GM12878 (cell line): Measurements from ENCODE around the gene POLR1D. TPM values are rescaled to one million over a fixed set of nuclear protein-coding genes. Genes with fewer than 3 reads are reported as not detected.

Source experiments
- ATAC-seq: fragments of 200-7000 bp; cut with Tn5 transposase; 3 replicates; pipeline ENCODE4 v1.9.1; 2020; ENCODE audit warnings: mild to moderate bottlenecking, moderate library complexity
- BruUV-seq: library from RNA; stranded (reverse); fragments of 400-500 nt; replicated peaks from 2 replicates; lab custom pipeline; 2021; lab: Mats Ljungman, UMichigan
- CTCF ChIA-PET: fragments of 300-600 bp; sonication (Branson Sonifier 250); formaldehyde crosslinking; extraction: SDS; loops from one replicate; lab custom pipeline; 2021; ENCODE audit warnings: inconsistent platforms; lab: Yijun Ruan, JAX
- POLR2A ChIA-PET: fragments of 350-600 bp; formaldehyde crosslinking; extraction: SDS; loops from one replicate; lab custom pipeline; 2021; ENCODE audit warnings: inconsistent platforms; lab: Charles Lee
- RAD21 ChIA-PET: fragments of 300-600 bp; sonication (Branson Sonifier 250); formaldehyde crosslinking; loops from one replicate; lab custom pipeline; 2023; ENCODE audit warnings: antibody characterized with exemption; ENCODE audit not compliant: unreplicated experiment; lab: Charles Lee
- SMC1A ChIA-PET: fragments of 300-600 bp; sonication (Branson Sonifier 250); formaldehyde crosslinking; loops from one replicate; lab custom pipeline; 2023; ENCODE audit not compliant: unreplicated experiment, uncharacterized antibody; lab: Charles Lee
- DNase-seq: peaks from one replicate; pipeline ENCODE4 v3.0.0-alpha.2; 2011; ENCODE audit warnings: low read depth, low spot score
- FAIRE-seq: peaks from 3 replicates; lab custom pipeline; 2011; peaks lifted over from hg19 to GRCh38; lab: Jason Lieb, UNC
- H2AFZ ChIP-seq: 2 replicates; pipeline ENCODE4 v1.6.0; 2011; ENCODE audit warnings: low read depth, low read length, control low read depth; ENCODE audit not compliant: control insufficient read depth
- H3K27ac ChIP-seq: 2 replicates; pipeline ENCODE4 v1.5.1; 2011; ENCODE audit warnings: control low read depth; ENCODE audit not compliant: control insufficient read depth, insufficient read depth
- H3K27me3 ChIP-seq, 2 experiments: replicated peaks in 1 of 2; 2 replicates each; pipeline versions ENCODE4 v1.6.0 to v1.6.1; 2011; ENCODE audit warnings: low read length in 1 of 2; ENCODE audit not compliant: control insufficient read depth in 2 of 2, insufficient read depth in 2 of 2
- H3K36me3 ChIP-seq, 2 experiments: 2 replicates each; pipeline ENCODE4 v1.5.1; 2011; ENCODE audit warnings: low read length in 1 of 2; ENCODE audit not compliant: control insufficient read depth in 2 of 2, insufficient read depth in 2 of 2
- H3K4me1 ChIP-seq: 2 replicates; pipeline ENCODE4 v1.6.1; 2011; ENCODE audit warnings: mild to moderate bottlenecking, low read length, moderate library complexity, mixed read lengths; ENCODE audit not compliant: control insufficient read depth, insufficient read depth
- H3K4me2 ChIP-seq: 2 replicates; pipeline ENCODE4 v1.6.0; 2011; ENCODE audit warnings: control low read depth; ENCODE audit not compliant: control insufficient read depth, insufficient read depth
- H3K4me3 ChIP-seq: fragments of 200-600 bp; sonication (generic); 2 replicates; pipeline ENCODE4 v1.5.1; 2016
- H3K79me2 ChIP-seq: 2 replicates; pipeline ENCODE4 v1.6.0; 2011; ENCODE audit warnings: low read length; ENCODE audit not compliant: control insufficient read depth, insufficient read depth
- H3K9ac ChIP-seq: 2 replicates; pipeline ENCODE4 v1.8.0; 2011; ENCODE audit warnings: low read length, control low read depth, mixed read lengths; ENCODE audit not compliant: control insufficient read depth, insufficient read depth
- H3K9me3 ChIP-seq: replicated peaks from 3 replicates; pipeline ENCODE4 v1.5.1; 2011; ENCODE audit warnings: mild to moderate bottlenecking, low read length; ENCODE audit not compliant: control insufficient read depth, insufficient read depth
- H4K20me1 ChIP-seq: 2 replicates; pipeline ENCODE4 v1.6.0; 2011; ENCODE audit not compliant: control insufficient read depth, insufficient read depth
- BMI1 ChIP-seq: fragments of 450-650 bp; IDR thresholded peaks from 2 replicates; pipeline ENCODE4 v1.6.1; 2016; ENCODE audit warnings: mild to moderate bottlenecking, moderate library complexity, borderline replicate concordance
- CREB1 ChIP-seq: IDR thresholded peaks from 2 replicates; pipeline ENCODE4 v1.6.1; 2012; ENCODE audit warnings: low read depth, mild to moderate bottlenecking, inconsistent platforms
- GABPA ChIP-seq: IDR thresholded peaks from 2 replicates; pipeline ENCODE4 v1.6.1; 2014; ENCODE audit warnings: antibody characterized with exemption, low read depth, mild to moderate bottlenecking, inconsistent platforms
- IKZF2 ChIP-seq, 2 experiments: fragments of 450-650 bp; IDR thresholded peaks; 2 replicates each; pipeline ENCODE4 v1.6.1; 2017; ENCODE audit warnings: mild to moderate bottlenecking in 2 of 2, moderate library complexity in 2 of 2
- IRF3 ChIP-seq: fragments of 450-650 bp; IDR thresholded peaks from 2 replicates; pipeline ENCODE4 v1.6.1; 2014; ENCODE audit warnings: mild to moderate bottlenecking
- KDM1A ChIP-seq: fragments of 200-600 bp; sonication (generic); IDR thresholded peaks from 2 replicates; pipeline ENCODE4 v1.6.1; 2016; ENCODE audit warnings: borderline replicate concordance
- KLF5 ChIP-seq: fragments of 450-650 bp; IDR thresholded peaks from 2 replicates; pipeline ENCODE4 v1.6.1; 2014; ENCODE audit warnings: mild to moderate bottlenecking; ENCODE audit not compliant: partially characterized antibody
- LARP7 ChIP-seq: fragments of 450-650 bp; IDR thresholded peaks from 2 replicates; pipeline ENCODE4 v1.6.1; 2017; ENCODE audit warnings: mild to moderate bottlenecking
- MYC ChIP-seq: IDR thresholded peaks from 2 replicates; pipeline ENCODE4 v1.6.1; 2011; ENCODE audit warnings: mild to moderate bottlenecking, low read length, moderate library complexity, inconsistent platforms; ENCODE audit not compliant: insufficient read depth, insufficient replicate concordance, insufficient read length, severe bottlenecking
- NR2C1 ChIP-seq: fragments of 450-650 bp; IDR thresholded peaks from 2 replicates; pipeline ENCODE4 v1.6.1; 2017; ENCODE audit warnings: antibody characterized with exemption, mild to moderate bottlenecking, moderate library complexity
- PML ChIP-seq: IDR thresholded peaks from 2 replicates; pipeline ENCODE4 v1.6.1; 2012; ENCODE audit warnings: low read length, inconsistent platforms
- POLR2AphosphoS5 ChIP-seq: IDR thresholded peaks from 2 replicates; pipeline ENCODE4 v1.6.1; 2011; ENCODE audit warnings: mild to moderate bottlenecking, low read length, inconsistent platforms
- SPI1 ChIP-seq: IDR thresholded peaks from 2 replicates; pipeline ENCODE4 v1.6.1; 2011; ENCODE audit warnings: low read depth, mild to moderate bottlenecking, low read length, moderate library complexity, borderline replicate concordance; ENCODE audit not compliant: insufficient read depth
- SREBF2 ChIP-seq: IDR thresholded peaks from 2 replicates; pipeline ENCODE4 v1.6.1; 2012; ENCODE audit warnings: mild to moderate bottlenecking, low read length
- SRF ChIP-seq, 2 experiments: IDR thresholded peaks; 2 replicates each; pipeline ENCODE4 v1.6.1; 2011; ENCODE audit warnings: low read depth in 2 of 2, low read length in 2 of 2, mild to moderate bottlenecking in 1 of 2, moderate library complexity in 1 of 2
- TBL1XR1 ChIP-seq: IDR thresholded peaks from 2 replicates; pipeline ENCODE4 v1.6.1; 2012; ENCODE audit warnings: low read depth, low read length, improper control_type of control experiment
- USF2 ChIP-seq: IDR thresholded peaks from 2 replicates; pipeline ENCODE4 v1.6.1; 2011; ENCODE audit warnings: low read depth, low read length, improper control_type of control experiment, borderline replicate concordance
- ZNF592 ChIP-seq: fragments of 450-650 bp; IDR thresholded peaks from 2 replicates; pipeline ENCODE4 v1.6.1; 2017; ENCODE audit warnings: mild to moderate bottlenecking, moderate library complexity
- ZSCAN29 ChIP-seq: fragments of 450-650 bp; IDR thresholded peaks from 2 replicates; pipeline ENCODE4 v1.6.1; 2017; ENCODE audit warnings: mild to moderate bottlenecking, moderate library complexity
- WGBS: methylation state at CpG from one replicate; pipeline ENCODE4 v1.1.6; 2016; ENCODE audit warnings: low lambda C conversion rate; ENCODE audit not compliant: insufficient replicate concordance, insufficient coverage; ENCODE audit errors: missing lambda C conversion rate; 5-methylcytosine and 5-hydroxymethylcytosine counted together
- in situ Hi-C: fragments of 300-500 bp; cut with MboI; formaldehyde crosslinking; loops from 9 replicates; pipeline ENCODE4 v1.14.3; 2018; ENCODE audit warnings: mixed read lengths
- intact Hi-C: fragments of 100-400 bp; cut with micrococcal nuclease; formaldehyde crosslinking; loops from one replicate; pipeline ENCODE4 v1.14.2; 2022; ENCODE audit not compliant: unreplicated experiment
- polyA plus RNA-seq, 11 experiments: library from polyadenylated mRNA; depleted of rRNA in 4 of 11; unstranded in 6 of 11; stranded (reverse) in 5 of 11; fragments of >200 nt; fragmentation: Nextera tagmentation in 4 of 11; fragmentation: Illumina TruSeq in 1 of 11; extraction: Ambion mirVana in 4 of 11; extraction: Trizol in 1 of 11; gene quantifications; 1 replicate in 1 of 11; 2 replicates in 10 of 11; pipeline versions ENCODE4 v1.2.1 to v1.2.3, GENCODE V29; 2011 to 2016; ENCODE audit warnings: inconsistent platforms in 2 of 11, missing spikeins in 2 of 11, low read depth in 1 of 11
- total RNA-seq, 4 experiments: library from RNA; depleted of rRNA in 3 of 4; stranded (reverse); fragments of >200 nt in 3 of 4; fragmentation: Illumina TruSeq in 1 of 4; extraction: Trizol in 1 of 4; gene quantifications; 2 replicates each; pipeline versions ENCODE4 v1.2.1 to v1.2.3, GENCODE V29; 2013 to 2021

Gene POLR1D
- total and polyA plus RNA-seq, 10 of the 15 experiments (the other 5 are each of a cell fraction or from before 2014, with no cell fraction given) = 119 to 223 (median 160) TPM

- peaks cover 3% of the 10 kb centered on the region; the same call in 1 of the 2 replicates for H4K20me1 ChIP-seq
- no peaks in the 10 kb centered on the region for H3K4me1 ChIP-seq
- no peaks in the 10 kb centered on the region for H3K9me3 ChIP-seq
- WGBS = 95% methylated on average over 1 of the region's 1 CpG
- no peak overlapping the region for H3K4me3 ChIP-seq
- ATAC-seq (no peak), FAIRE-seq (no peak)
- no peak overlapping the region for H2AFZ ChIP-seq
- H3K9ac ChIP-seq = no peak overlapping the region
- peaks cover 22% of the 10 kb centered on the region for H3K79me2 ChIP-seq
- no peak overlapping the region for H3K27ac ChIP-seq
- no peak overlapping the region for H3K4me2 ChIP-seq
- ChIA-PET CTCF (interaction anchor here (1.4 to 1.5 kb wide), 2 partner anchors 11 to 31 kb away, joined by 4 read pairs; no protein-coding TSS in a partner anchor), SMC1A (interaction anchor here (0.6 to 1.2 kb wide), 4 partner anchors 10 to 32 kb away, joined by 3 to 6 read pairs (median 3); partner anchors contain the start of gene POLR1D), POLR2A (no interaction called here), RAD21 (no interaction called here)
- intact Hi-C loops = no loop called here
- H3K27me3 ChIP-seq = no peaks in the 10 kb centered on the region
- TF ChIP-seq ZSCAN29 (no peak), CREB1 (no peak), GABPA (no peak), IKZF2 (IDR thresholded peaks at IDR 0.05) (no peak), SPI1 (no peak), SRF (IDR thresholded peaks at IDR 0.05; ENCODE audit: low read depth in 2 of 2, low read length in 2 of 2) (no peak), PML (no peak), KLF5 (no peak), BMI1 (no peak), USF2 (no peak), SREBF2 (no peak), POLR2AphosphoS5 (no peak), MYC (no peak), IRF3 (no peak), NR2C1 (no peak), KDM1A (no peak), LARP7 (no peak), ZNF592 (no peak), TBL1XR1 (no peak)
- TF ChIP-seq, all 136 proteins: peak for 0
- peaks cover 0 to 13% of the 10 kb centered on the region in 2 experiments; a peak in 2 of 4 replicates for H3K36me3 ChIP-seq
- DNase-seq = no peak
- in situ Hi-C loops = no loop called here
- BruUV-seq = no TSS peak
Measured at GRCh38 chr13:27632648-27633047, 11.0 kb downstream of the POLR1D start.
